ENCODE data around the gene MYL7. TPM values are rescaled to one million over a fixed set of nuclear protein-coding genes. Genes with fewer than 3 reads are reported as not detected.

The MYL7 gene
- total and polyA plus RNA-seq, 9 of the 15 experiments (the other 6 are each of a cell fraction or from before 2014, with no cell fraction given): not detected

- TF ChIP-seq ETS2 (tag; IDR thresholded peaks at IDR 0.05; ENCODE audit: borderline replicate concordance, poor library complexity, severe bottlenecking): no peak
- no peak for TF ChIP-seq IFI16 (CRISPR knock-in tag; IDR thresholded peaks at IDR 0.05)
- TF ChIP-seq NR4A1 (CRISPR knock-in tag; IDR thresholded peaks at IDR 0.05): no peak
- TF ChIP-seq NR4A1 (tag; IDR thresholded peaks at IDR 0.05): no peak
- no peak for TF ChIP-seq ZBTB26 (CRISPR knock-in tag; IDR thresholded peaks at IDR 0.05)
- TF ChIP-seq HNRNPLL (IDR thresholded peaks at IDR 0.05; ENCODE audit: low read depth, low read length, poor library complexity, severe bottlenecking): no peak
- TF ChIP-seq MEIS2 (IDR thresholded peaks at IDR 0.05; ENCODE audit: partially characterized antibody): no peak
- peak; percentile 76 for TF ChIP-seq BHLHE40 (IDR thresholded peaks at IDR 0.05; ENCODE audit: low read length)
- no peak for TF ChIP-seq RBM15 (IDR thresholded peaks at IDR 0.05; ENCODE audit: insufficient read depth, low read length)
- peak; percentile 8; the same call in 1 of the 2 replicates for TF ChIP-seq HCFC1 (IDR thresholded peaks at IDR 0.05; ENCODE audit: low read depth, low read length)
- no peak for TF ChIP-seq ZBTB43 (CRISPR knock-in tag; IDR thresholded peaks at IDR 0.05)
- TF ChIP-seq MCM5 (IDR thresholded peaks at IDR 0.05; ENCODE audit: low read depth): no peak
- TF ChIP-seq ZNF232 (CRISPR knock-in tag; IDR thresholded peaks at IDR 0.05): no peak
- no peak for TF ChIP-seq SAFB2 (IDR thresholded peaks at IDR 0.05; ENCODE audit: borderline replicate concordance, low read depth, low read length, severe bottlenecking)
- TF ChIP-seq RBM34 (IDR thresholded peaks at IDR 0.05; ENCODE audit: borderline replicate concordance, insufficient read depth, low read length): peak; percentile 92; the same call in 1 of the 2 replicates
- no peak for TF ChIP-seq MTA2 (IDR thresholded peaks at IDR 0.05; ENCODE audit: low read depth)
- TF ChIP-seq ZNF507 (tag; conservative IDR thresholded peaks at IDR 0.05): no peak
- TF ChIP-seq SRF (CRISPR knock-in tag; IDR thresholded peaks at IDR 0.05): peak in 1 of 2 experiments; percentile 38; a peak in 1 of 4 replicates
- no peak for TF ChIP-seq WHSC1 (IDR thresholded peaks at IDR 0.05; ENCODE audit: low read length)
- TF ChIP-seq E2F3 (CRISPR knock-in tag; IDR thresholded peaks at IDR 0.05): no peak; the same call in 1 of the 2 replicates
- TF ChIP-seq RBBP5 (IDR thresholded peaks at IDR 0.05; ENCODE audit: borderline replicate concordance, insufficient read depth, low read length, poor library complexity, severe bottlenecking): peak; percentile 78
- TF ChIP-seq PML (IDR thresholded peaks at IDR 0.05; ENCODE audit: low read length): peak; percentile 53; the same call in 1 of the 2 replicates
Measured at GRCh38 chr7:44123190-44124003, 17.7 kb downstream of the MYL7 start, which contains the start of gene POLD2 (continued).
